Stimulated activated CD8-positive, alpha-beta memory T cell treated with anti-CD3 and anti-CD28 coated beads, Interleukin-7, amount 100 ng/mL, for 1 hour (primary cell): ENCODE results near the gene DDX21.
"Not testable (repeated sequence)": the region's sequence is repeated elsewhere in the genome, so short reads cannot be mapped to it uniquely, and the experiment has no call there.

Source experiments
- DNase-seq, 2 donors: peaks; one replicate each; pipeline ENCODE4 v3.0.0-alpha.2; 2020; ENCODE audit warnings: low read depth in 2 of 2

Gene DDX21

GRCh38 chr10:68955832-68956532 is at the start of gene DDX21:
DDX21 (plus strand) TSS chr10:68956170; CDS start chr10:68956226, 56 bp downstream.
- peak; percentile 74 to 75 for DNase-seq

GRCh38 chr10:68924593-68924992 is 31.4 kb upstream of the DDX21 start:
- no peak for DNase-seq

- DNase-seq = no peak
Observed at GRCh38 chr10:68925489-68925888, 30.5 kb upstream of the DDX21 start.

GRCh38 chr10:68929157-68929556 is 26.8 kb upstream of the DDX21 start:
- DNase-seq = not testable (repeated sequence)

- DNase-seq = not testable (repeated sequence)
Observed at GRCh38 chr10:68929888-68930287, 26.1 kb upstream of the DDX21 start.

- DNase-seq = not testable (repeated sequence)
Observed at GRCh38 chr10:68932860-68933259, 23.1 kb upstream of the DDX21 start.

- DNase-seq = no peak
Observed at GRCh38 chr10:68934994-68935393, 21.0 kb upstream of the DDX21 start.

GRCh38 chr10:68938117-68938516 is 17.9 kb upstream of the DDX21 start:
- DNase-seq = no peak

GRCh38 chr10:68938884-68939283 is 17.1 kb upstream of the DDX21 start:
- DNase-seq = no peak

GRCh38 chr10:68940917-68941316 is 15.1 kb upstream of the DDX21 start:
- DNase-seq = not testable (repeated sequence)

GRCh38 chr10:68950598-68950997 is 5.4 kb upstream of the DDX21 start:
- no peak for DNase-seq

GRCh38 chr10:68954904-68955303 is 1.1 kb upstream of the DDX21 start:
- no peak for DNase-seq

GRCh38 chr10:68955355-68955831 is 577 bp upstream of the DDX21 start:
- DNase-seq = no peak

GRCh38 chr10:68957284-68957615 is 1.3 kb downstream of the DDX21 start:
- DNase-seq = no peak

GRCh38 chr10:68957654-68958053 is 1.7 kb downstream of the DDX21 start:
- DNase-seq = no peak

GRCh38 chr10:68959695-68960527 is 3.9 kb downstream of the DDX21 start:
- DNase-seq = no peak

GRCh38 chr10:68963151-68963550 is 7.2 kb downstream of the DDX21 start:
- no peak for DNase-seq

GRCh38 chr10:68973975-68974374 is 18.0 kb downstream of the DDX21 start:
- DNase-seq = no peak

- DNase-seq = not testable (repeated sequence)
Observed at GRCh38 chr10:68975936-68976473, 20.0 kb downstream of the DDX21 start.

- DNase-seq = not testable (repeated sequence)
Observed at GRCh38 chr10:68979738-68980137, 23.8 kb downstream of the DDX21 start.

- no peak for DNase-seq
Observed at GRCh38 chr10:68981074-68981473, 25.1 kb downstream of the DDX21 start.

GRCh38 chr10:68982389-68982788 is 26.4 kb downstream of the DDX21 start:
- no peak for DNase-seq

- no peak for DNase-seq
Observed at GRCh38 chr10:68987611-68988010, 31.6 kb downstream of the DDX21 start.
